ENCODE data around the gene TEDC1.
A peak's percentile ranks its signal among the peaks of the same experiment; 100 is the strongest.

The TEDC1 gene

GRCh38 chr14:105527381-105527825 is 36.4 kb downstream of the TEDC1 start:
- DNase-seq, result no peak

DNA sequence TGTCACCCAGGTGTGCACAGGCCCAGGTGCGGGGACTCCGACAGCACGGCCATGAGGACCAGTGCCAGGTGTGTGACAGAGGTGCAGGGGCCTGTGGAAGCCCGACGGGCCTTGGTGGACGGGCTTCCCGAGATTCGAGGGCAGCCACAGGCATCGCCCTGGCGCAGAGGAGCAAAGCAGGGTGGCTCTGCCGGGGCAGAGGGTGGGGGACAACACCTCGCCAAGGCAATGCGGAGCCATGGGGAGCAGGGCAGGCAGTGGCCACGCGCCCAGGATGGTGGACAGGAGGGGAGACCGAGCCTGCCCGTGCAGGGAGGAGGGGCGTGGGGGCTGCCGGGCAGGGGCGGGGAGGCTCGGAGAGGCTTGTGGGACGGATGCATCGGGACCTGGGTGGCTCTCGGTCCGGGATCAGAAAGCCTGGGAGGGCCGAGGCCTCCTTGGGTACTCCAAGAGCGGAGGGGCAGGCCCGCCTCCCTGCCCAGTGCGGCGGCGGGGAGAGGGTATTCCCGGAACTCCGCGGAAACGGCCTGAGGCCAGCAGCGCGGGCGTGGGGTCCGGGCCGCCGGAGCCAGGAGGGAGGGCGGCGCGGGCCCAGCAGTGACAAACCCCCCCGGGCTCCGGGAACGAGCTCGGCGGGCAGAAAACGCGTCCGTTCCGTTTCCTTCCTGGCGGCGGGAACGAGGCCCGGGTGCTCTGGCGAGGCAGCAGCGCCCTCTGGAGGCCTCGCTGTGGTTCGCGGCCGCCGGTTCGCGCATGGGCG is 37.0 kb downstream of the TEDC1 start:
- peak in 1 of 2 experiments; percentile 45 for DNase-seq

- no peak for DNase-seq
Observed at GRCh38 chr14:105528586-105529318, 37.7 kb downstream of the TEDC1 start.

DNA sequence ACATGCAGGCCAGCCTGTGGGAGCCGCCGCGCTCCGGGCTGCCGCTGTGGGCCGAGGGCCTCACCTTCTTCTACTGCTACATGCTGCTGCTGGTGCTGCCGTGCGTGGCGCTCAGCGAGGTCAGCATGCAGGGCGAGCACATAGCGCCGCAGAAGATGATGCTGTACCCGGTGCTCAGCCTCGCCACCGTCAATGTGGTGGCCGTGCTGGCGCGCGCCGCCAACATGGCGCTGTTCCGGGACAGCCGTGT is 38.2 kb downstream of the TEDC1 start:
- no peak for DNase-seq

GRCh38 chr14:105529569-105530284 is 38.7 kb downstream of the TEDC1 start:
- no peak for DNase-seq

GRCh38 chr14:105530285-105531087 is 39.4 kb downstream of the TEDC1 start:
- no peak for DNase-seq

- no peak for DNase-seq
Observed at GRCh38 chr14:105531088-105531893, 40.2 kb downstream of the TEDC1 start.

- DNase-seq, result no peak
Observed at GRCh38 chr14:105531894-105532623, 41.0 kb downstream of the TEDC1 start.

- DNase-seq, result no peak
Observed at GRCh38 chr14:105532735-105533141, 41.7 kb downstream of the TEDC1 start.

DNA sequence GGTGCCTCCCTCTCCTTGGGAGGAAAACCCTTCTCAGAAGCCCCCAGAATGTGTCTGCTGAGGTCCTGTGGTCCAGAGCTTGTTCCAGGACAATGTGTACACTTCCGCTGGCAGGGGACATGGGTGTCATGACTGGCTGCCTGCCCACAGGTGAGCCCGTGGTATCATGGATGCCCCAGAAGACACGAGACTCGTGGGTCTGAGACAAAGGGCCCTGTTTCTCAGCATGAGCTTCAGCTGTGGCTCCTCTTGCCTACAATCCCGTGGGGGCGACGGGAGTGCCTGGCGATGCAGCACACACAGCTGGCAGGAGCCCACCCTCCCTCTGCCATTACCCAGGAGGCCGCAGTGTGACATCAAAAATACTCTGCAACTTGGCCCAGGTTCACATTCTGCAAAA is 42.3 kb downstream of the TEDC1 start:
- no peak for DNase-seq

GRCh38 chr14:105533811-105534498 is 42.9 kb downstream of the TEDC1 start:
- DNase-seq, result no peak

GRCh38 chr14:105534586-105534985 is 43.5 kb downstream of the TEDC1 start:
- no peak for DNase-seq

DNA sequence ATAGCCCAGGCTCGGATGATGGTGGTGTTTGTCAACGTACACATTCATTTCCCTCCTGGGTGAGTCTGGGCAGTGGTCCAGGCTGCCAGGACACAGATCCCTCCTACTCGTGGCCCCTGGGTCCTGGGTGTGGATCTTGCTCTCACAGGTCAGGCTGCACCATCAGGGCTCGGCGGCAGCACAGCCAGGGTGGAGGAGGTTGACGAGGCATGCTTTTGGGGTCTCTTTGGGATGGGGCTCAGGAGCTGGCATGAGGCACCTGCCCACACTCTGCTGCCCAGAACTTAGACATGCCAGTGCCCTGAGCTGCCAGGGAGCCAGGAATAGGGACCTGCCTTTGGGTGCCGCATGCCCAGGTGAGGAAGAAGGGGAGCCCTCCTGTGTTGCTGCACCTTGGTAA is 45.0 kb downstream of the TEDC1 start:
- DNase-seq, result no peak

DNA sequence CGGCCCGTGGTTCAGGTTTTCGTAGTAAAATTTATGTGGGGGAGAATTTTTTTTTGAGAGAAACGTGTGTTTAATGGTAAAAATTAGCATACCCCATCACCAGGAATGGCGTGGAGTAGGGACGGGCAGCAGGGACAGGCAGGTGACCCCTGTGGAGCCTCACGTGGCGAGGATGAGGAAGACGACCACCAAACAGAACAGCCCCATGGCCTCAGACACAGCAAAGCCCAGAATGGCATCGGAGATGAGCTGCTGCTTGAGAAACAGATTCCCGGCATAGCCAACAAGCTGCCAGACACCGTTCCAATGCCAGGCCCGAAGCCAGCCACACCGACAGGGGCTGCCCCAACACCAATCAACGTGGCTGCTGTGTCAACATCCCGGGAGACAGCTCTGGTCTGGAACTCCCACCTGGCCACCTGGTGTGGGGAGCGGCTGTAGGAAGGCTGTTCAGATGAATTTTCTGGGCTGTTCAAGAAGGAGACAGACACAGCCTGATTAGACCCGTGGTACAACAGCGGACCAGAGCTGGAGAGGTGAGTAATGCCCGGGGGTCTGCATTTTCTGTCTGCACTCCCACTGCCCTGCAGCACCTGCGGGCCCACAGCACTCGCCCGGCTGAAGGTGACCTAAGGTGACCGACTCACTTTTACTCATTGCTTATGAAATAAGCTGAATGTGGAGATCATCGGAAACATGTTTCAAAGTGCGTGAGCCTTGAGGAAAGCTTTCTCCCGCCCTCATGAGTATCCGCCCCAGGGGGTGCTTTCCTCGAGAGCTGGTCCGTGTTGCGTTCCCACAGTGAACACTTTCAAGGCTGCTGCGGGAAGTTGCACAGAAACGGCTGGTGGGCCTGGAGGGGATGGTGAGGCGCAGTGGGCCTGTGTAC is 45.9 kb downstream of the TEDC1 start:
- no peak for DNase-seq

GRCh38 chr14:105537580-105538474 is 46.8 kb downstream of the TEDC1 start:
- no peak for DNase-seq

DNA sequence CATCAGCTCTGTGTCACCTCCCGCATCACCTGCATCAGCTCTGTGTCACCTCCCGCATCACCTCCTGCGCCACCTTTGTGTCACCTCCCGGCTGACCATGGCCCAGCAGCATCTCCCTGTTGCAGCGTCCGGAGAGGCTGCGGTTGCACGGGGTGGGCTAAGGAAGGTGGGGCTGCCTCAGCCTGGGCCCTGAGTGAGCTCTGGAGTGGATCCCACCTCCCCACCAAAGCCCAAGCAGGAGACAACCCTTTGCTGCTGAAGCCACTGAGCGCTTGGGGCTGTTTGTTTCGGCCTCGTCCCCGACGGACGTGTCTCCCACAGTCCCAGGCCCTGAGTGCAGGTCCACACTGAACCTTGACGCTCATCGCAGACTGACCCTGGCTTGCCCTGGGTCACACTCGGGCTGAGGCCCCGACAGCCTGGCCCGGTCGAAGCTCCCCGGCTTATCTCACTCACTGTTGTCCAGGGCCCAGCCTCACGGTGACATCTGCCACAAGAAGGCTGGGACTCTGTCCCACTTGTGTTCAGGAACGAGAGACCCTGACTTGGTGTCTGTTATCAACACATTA is 47.5 kb downstream of the TEDC1 start:
- no peak for DNase-seq

DNA sequence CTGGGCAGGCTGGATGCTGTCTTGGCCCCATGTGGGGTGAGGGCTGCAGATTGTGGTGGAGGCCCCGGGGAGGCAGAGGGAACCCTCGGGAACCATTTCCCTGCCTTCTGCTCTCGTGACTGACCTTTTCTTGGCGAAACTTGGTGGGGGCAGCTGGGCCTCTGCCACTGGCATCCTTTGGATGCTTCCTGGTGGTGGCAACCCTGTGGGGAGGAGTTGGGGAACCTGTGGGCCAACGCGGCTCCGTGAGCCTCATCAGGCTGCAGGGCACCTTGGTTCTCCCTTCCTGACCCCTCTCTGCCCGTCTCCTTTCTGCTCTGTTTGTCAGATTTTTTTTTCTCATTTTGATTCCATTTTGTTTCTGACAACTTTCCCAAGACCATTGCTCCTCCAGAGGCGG is 49.8 kb downstream of the TEDC1 start:
- DNase-seq, result no peak

- no peak for DNase-seq
Observed at GRCh38 chr14:105541218-105541875, 50.3 kb downstream of the TEDC1 start.

Measured in cerebellar nuclear complex (tissue), 1 donor.